Upper lobe of right lung (tissue), 1 donor: ENCODE data around the gene PYGL. TPM values are rescaled to one million over a fixed set of nuclear protein-coding genes. Genes with fewer than 3 reads are reported as not detected.
"Not testable (repeated sequence)": the region's sequence is repeated elsewhere in the genome, so short reads cannot be mapped to it uniquely, and the experiment has no call there.

Experiments
- ATAC-seq: fragments of 200-7000 bp; cut with Tn5 transposase; one replicate; pipeline ENCODE4 v1.9.1; 2020; ENCODE audit warnings: mild to moderate bottlenecking, moderate library complexity
- DNase-seq: peaks from one replicate; pipeline ENCODE4 v3.0.0-alpha.2; 2020
- H3K27ac ChIP-seq: fragments of 200-600 bp; one replicate; pipeline ENCODE4 v1.8.0; 2022
- H3K27me3 ChIP-seq: fragments of 200-600 bp; one replicate; pipeline ENCODE4 v1.8.0; 2022; ENCODE audit warnings: mild to moderate bottlenecking
- H3K36me3 ChIP-seq: fragments of 200-600 bp; one replicate; pipeline ENCODE4 v1.8.0; 2022
- H3K4me1 ChIP-seq: fragments of 200-600 bp; one replicate; pipeline ENCODE4 v1.8.0; 2022
- H3K4me3 ChIP-seq: fragments of 200-600 bp; one replicate; pipeline ENCODE4 v1.8.0; 2022; ENCODE audit warnings: mild to moderate bottlenecking
- H3K9me3 ChIP-seq: fragments of 200-600 bp; one replicate; pipeline ENCODE4 v1.8.0; 2022
- CTCF ChIP-seq: fragments of 200-600 bp; IDR thresholded peaks from one replicate; pipeline ENCODE4 v1.8.0; 2022; ENCODE audit warnings: antibody characterized with exemption
- intact Hi-C: fragments of 100-400 bp; cut with DNase I; formaldehyde crosslinking; loops from one replicate; pipeline ENCODE4 v1.11.0; 2022
- total RNA-seq: library from RNA; stranded (reverse); fragmentation: NEBNext Ultra II Directional; extraction: Animal tissue kit (Norgen Biotek cat#: 25700); gene quantifications from one replicate; pipeline ENCODE4 v1.2.1, GENCODE V29; 2021
- donor health status: DM: no; HTN: yes; CAD: no; lungs with severe emphysema.

PYGL gene
- total RNA-seq, 1 donor from 2014 or later = 46.3 TPM

GRCh38 chr14:50961605-50962221, 17.4 kb upstream of the PYGL start:
- no peak for TF ChIP-seq CTCF
- no peak for ATAC-seq
- Histone ChIP-seq H3K9me3 (no peaks in the 10 kb centered on the region), H3K4me1 (peaks cover 12% of the 10 kb centered on the region), H3K27me3 (no peaks in the 10 kb centered on the region), H3K4me3 (no peak overlapping the region), H3K36me3 (no peaks in the 10 kb centered on the region), H3K27ac (no peak overlapping the region)
- DNase-seq = no peak
- intact Hi-C loops = loop anchor here (10.0 kb wide), 1 partner anchor 253 kb away; no protein-coding TSS in a partner anchor

DNA sequence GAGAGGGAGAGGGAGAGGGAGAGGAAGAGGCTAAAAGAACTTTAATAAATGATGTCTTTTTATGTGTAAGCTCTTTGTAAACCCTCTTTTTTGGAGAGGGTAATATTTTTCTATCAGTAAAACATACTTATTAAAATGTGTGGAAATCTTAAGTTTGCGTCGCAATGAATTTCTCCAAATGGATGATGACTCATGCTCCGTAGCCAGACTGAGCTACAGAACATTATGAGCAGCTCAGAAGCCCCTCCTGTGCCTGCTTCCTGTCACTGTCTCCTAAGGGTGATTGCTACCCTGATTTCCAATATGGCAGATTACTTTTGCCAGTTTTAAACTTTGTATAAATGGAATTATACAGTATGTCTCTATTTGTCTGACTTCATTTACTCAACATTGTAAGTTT, 13.0 kb upstream of the PYGL start:
- H3K27me3 ChIP-seq = no peaks in the 10 kb centered on the region
- no peaks in the 10 kb centered on the region for H3K9me3 ChIP-seq
- no peaks in the 10 kb centered on the region for H3K36me3 ChIP-seq
- intact Hi-C loops = no loop called here
- no peak overlapping the region for H3K4me3 ChIP-seq
- TF ChIP-seq CTCF = no peak
- H3K27ac ChIP-seq = no peak overlapping the region
- H3K4me1 ChIP-seq = peaks cover 16% of the 10 kb centered on the region
- DNase-seq (no peak), ATAC-seq (no peak)

DNA sequence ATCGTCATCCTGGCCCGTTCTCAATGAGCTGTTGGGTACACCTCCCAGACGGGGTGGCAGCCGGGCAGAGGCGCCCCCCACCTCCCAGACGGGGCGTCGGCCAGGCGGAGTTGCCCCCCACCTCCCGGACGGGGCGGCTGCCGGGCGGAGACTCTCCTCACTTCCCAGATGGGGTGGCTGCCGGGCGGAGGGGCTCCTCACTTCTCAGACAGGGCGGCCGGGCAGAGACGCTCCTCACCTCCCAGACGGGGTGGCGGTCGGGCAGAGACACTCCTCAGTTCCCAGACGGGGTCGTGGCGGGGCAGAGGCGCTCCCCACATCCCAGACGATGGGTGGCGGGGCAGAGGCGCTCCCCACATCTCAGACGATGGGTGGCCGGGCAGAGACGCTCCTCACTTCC, 12.1 kb upstream of the PYGL start:
- H3K4me3 ChIP-seq, ATAC-seq, intact Hi-C loops, DNase-seq, H3K4me1 ChIP-seq, H3K36me3 ChIP-seq, H3K27me3 ChIP-seq, H3K27ac ChIP-seq, H3K9me3 ChIP-seq: not testable (repeated sequence)

DNA sequence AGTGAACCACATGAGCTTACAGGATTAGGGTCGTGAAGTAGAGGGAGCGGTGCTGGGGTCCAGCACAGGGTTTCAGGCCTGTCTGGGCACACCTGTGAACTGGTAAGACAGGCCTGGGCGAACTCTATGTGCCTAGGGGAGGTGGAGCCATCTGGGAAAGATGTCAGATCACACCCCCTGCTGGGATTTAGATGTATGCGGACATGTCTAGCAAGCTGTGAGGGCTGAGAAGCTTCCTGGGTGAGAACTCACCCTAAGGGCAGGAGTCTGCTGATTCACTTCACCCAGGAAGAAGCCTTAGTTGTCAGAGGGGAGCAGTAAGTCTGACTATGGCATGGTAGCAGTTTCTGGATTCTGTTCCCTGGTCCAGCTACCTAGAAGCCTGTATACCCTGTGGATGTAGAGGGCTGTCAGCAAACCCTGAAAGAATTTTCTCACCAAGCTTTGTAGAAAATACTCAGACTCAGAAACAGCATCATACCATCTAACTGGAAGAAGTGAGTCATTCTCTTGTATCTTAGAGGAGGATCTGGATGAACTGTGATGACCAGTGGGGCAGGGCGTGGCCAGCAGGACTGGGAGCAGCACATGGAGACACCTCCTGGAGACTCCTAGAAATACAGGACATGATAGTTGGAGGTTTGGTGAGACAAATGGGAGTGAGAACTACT, 11.2 kb upstream of the PYGL start:
- Histone ChIP-seq H3K4me1 (peaks cover 9% of the 10 kb centered on the region), H3K27ac (peak overlapping the region; percentile 18), H3K36me3 (no peaks in the 10 kb centered on the region), H3K4me3 (no peak overlapping the region), H3K9me3 (no peaks in the 10 kb centered on the region), H3K27me3 (no peaks in the 10 kb centered on the region)
- TF ChIP-seq CTCF = peak; percentile 30
- ATAC-seq = peak; percentile 90
- DNase-seq = peak; percentile 75
- intact Hi-C loops = no loop called here

- H3K4me1 ChIP-seq = peaks cover 9% of the 10 kb centered on the region
- H3K27ac ChIP-seq = no peak overlapping the region
- intact Hi-C loops = no loop called here
- ATAC-seq (peak; percentile 82), DNase-seq (no peak)
- no peaks in the 10 kb centered on the region for H3K27me3 ChIP-seq
- H3K36me3 ChIP-seq = no peaks in the 10 kb centered on the region
- no peaks in the 10 kb centered on the region for H3K9me3 ChIP-seq
- TF ChIP-seq CTCF = peak; percentile 65
- no peak overlapping the region for H3K4me3 ChIP-seq
Observed at GRCh38 chr14:50954811-50955372, 10.6 kb upstream of the PYGL start.

DNA sequence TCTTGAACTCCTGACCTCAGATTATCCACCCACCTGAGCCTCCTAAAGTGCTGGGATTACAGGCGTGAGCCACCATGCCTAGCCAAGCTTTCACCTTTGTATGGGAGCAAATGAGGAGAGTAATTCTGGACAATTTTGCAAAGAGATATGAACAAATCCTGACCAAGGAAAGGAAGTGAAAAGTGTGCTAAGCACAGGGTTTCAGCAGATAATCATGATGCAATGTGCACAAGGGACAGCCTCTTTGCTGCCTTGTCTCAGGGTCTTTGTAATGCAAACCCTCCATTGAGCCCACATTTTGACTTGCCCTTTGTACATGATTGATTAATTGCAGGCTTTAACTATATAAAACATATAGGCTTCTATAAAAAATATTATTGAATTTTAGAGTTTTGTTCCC, 9.2 kb upstream of the PYGL start:
- no peak for TF ChIP-seq CTCF
- ATAC-seq = peak; percentile 28
- H3K4me1 ChIP-seq = peaks cover 9% of the 10 kb centered on the region

More for the DNA sequence above, 9.2 kb upstream of the PYGL start:
- H3K27me3 ChIP-seq = no peaks in the 10 kb centered on the region
- no peak for DNase-seq
- no peak overlapping the region for H3K27ac ChIP-seq
- intact Hi-C loops = no loop called here
- H3K4me3 ChIP-seq = no peak overlapping the region
- H3K9me3 ChIP-seq = no peaks in the 10 kb centered on the region
- H3K36me3 ChIP-seq = no peaks in the 10 kb centered on the region
